Suppressor macrophage treated with lipopolysaccharide for 1 hour (primary cell): Measurements from ENCODE around the gene FGF7.
"Not testable (repeated sequence)": the region's sequence is repeated elsewhere in the genome, so short reads cannot be mapped to it uniquely, and the experiment has no call there.

Source experiments
- DNase-seq, 3 donors: peaks; one replicate each; pipeline ENCODE4 v3.0.0-alpha.2; 2020 to 2022

The FGF7 gene

GRCh38 chr15:49495993-49496753, 73.1 kb downstream of the FGF7 start:
- DNase-seq = no peak

- no peak for DNase-seq
Measured at GRCh38 chr15:49501586-49501985, 78.5 kb downstream of the FGF7 start.

- no peak for DNase-seq
Measured at GRCh38 chr15:49506341-49506740, 83.3 kb downstream of the FGF7 start.

DNA sequence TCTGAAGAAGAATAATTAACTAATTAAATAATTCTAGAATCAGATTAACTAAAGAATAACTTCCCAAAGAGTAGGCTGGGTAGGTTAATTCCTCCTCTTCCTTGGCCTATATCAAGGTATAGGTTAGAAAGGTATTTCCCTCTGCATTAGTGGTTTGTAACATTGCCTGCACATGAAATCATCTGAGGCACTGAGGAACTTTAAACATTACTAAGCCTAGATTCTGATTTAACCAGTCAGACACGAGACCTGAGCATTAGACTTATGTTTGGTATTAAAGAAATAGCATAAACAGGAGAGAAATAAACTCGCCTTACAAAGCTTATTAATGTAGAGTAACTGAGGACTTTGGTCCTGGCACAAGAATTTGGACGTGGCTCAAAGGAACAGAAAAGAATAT, 84.2 kb downstream of the FGF7 start:
- DNase-seq = no peak

DNA sequence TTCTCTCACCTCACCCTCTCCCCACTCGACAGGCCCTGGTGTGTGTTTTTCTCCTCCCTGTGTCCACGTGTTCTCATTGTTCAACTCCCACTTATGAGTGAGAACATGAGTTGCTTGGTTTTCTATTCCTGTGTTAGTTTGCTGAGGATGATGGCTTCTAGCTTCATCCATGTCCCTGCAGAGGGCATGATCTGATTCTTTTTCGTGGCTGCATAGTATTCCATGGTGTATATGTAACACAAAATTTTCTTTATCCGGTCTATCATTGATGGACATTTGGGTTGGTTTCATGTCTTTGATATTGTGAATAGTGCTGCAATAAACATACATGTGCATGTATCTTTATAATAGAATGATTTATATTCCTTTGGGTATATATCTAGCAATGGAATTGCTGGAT, 89.7 kb downstream of the FGF7 start:
- not testable (repeated sequence) for DNase-seq

DNA sequence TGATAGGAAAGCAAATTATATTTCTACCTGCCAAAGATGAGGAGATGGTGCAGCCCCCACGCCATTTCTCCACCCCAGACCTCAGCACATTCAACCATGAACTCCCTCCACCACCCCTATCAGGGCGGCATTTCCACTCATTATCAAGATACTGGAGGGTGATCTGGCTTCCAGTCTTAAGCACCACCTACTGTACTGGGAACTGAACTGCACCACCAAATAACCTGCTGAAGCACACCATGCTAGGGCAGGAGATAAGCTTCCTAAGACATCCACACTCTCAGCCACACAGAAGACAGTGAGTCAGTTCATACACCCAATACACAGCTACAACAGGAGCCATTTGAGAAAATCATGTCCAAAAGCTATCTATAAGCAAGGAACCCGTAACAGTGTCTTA, 98.8 kb downstream of the FGF7 start:
- DNase-seq = no peak

DNA sequence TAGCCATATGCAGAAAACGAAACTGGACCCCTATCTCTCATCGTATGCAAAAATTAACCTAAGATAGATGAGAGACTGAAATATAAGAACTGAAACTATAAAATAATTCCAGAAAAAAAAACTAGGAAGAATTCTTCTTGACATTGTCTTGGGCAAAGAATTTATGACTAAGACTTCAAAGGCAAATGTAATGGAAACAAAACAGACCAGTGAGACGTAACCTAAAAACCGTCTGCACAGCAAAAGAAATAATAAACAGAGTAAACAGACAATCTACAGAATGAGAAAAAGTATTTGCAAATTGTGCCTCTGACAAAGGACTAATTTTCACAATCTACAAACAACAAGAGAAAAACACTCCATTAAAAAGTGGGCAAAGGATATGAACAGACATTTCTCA, 105.2 kb downstream of the FGF7 start:
- DNase-seq = no peak

GRCh38 chr15:49530092-49530491, 107.0 kb downstream of the FGF7 start:
- DNase-seq = no peak
